ENCODE measurements around the gene CERS6. TPM values are rescaled to one million over a fixed set of nuclear protein-coding genes. Genes with fewer than 3 reads are reported as not detected.

The CERS6 gene
- total RNA-seq, 2 donors from 2014 or later = 44.7 to 47.0 TPM

- DNase-seq (no peak), ATAC-seq (no peak)
- intact Hi-C loops (cut with DNase I) = no loop called here
Observed at GRCh38 chr2:168691221-168691620, 235.1 kb downstream of the CERS6 start.

GRCh38 chr2:168692132-168692744 is 236.2 kb downstream of the CERS6 start:
- DNase-seq (no peak), ATAC-seq (no peak)
- intact Hi-C loops (cut with DNase I) = no loop called here

- no peak for DNase-seq
- intact Hi-C loops (cut with DNase I) = no loop called here
- no peak for ATAC-seq
Observed at GRCh38 chr2:168694173-168694572, 238.1 kb downstream of the CERS6 start.

GRCh38 chr2:168694866-168695265 is 238.8 kb downstream of the CERS6 start:
- intact Hi-C loops (cut with DNase I) = no loop called here
- ATAC-seq (no peak), DNase-seq (no peak)

- DNase-seq (no peak), ATAC-seq (peak in 1 of 2 donors; percentile 41)
- intact Hi-C loops (cut with DNase I) = no loop called here
Observed at GRCh38 chr2:168697668-168698121, 241.6 kb downstream of the CERS6 start.

- intact Hi-C loops (cut with DNase I) = no loop called here
Observed at GRCh38 chr2:168698969-168699368, 242.9 kb downstream of the CERS6 start.

GRCh38 chr2:168699844-168700417 is 243.9 kb downstream of the CERS6 start:
- intact Hi-C loops (cut with DNase I) = no loop called here

More at GRCh38 chr2:168698969-168699368, 242.9 kb downstream of the CERS6 start:
- DNase-seq = no peak
- no peak for ATAC-seq

GRCh38 chr2:168700615-168701245 is 244.7 kb downstream of the CERS6 start:
- no peak for DNase-seq
- peak in 1 of 2 donors; percentile 50 for ATAC-seq
- intact Hi-C loops (cut with DNase I) = no loop called here

More at GRCh38 chr2:168699844-168700417, 243.9 kb downstream of the CERS6 start:
- DNase-seq = peak; percentile 81
- peak; percentile 67 to 83 for ATAC-seq

- intact Hi-C loops (cut with DNase I) = no loop called here
- DNase-seq (no peak), ATAC-seq (no peak)
Observed at GRCh38 chr2:168702579-168702978, 246.5 kb downstream of the CERS6 start.

GRCh38 chr2:168703926-168704325 is 247.9 kb downstream of the CERS6 start:
- ATAC-seq (no peak), DNase-seq (no peak)
- intact Hi-C loops (cut with DNase I) = no loop called here

- DNase-seq = no peak
- intact Hi-C loops (cut with DNase I) = no loop called here
- no peak for ATAC-seq
Observed at GRCh38 chr2:168705534-168706470, 249.7 kb downstream of the CERS6 start.

GRCh38 chr2:168706806-168707205 is 250.7 kb downstream of the CERS6 start:
- no peak for ATAC-seq
- intact Hi-C loops (cut with DNase I) = no loop called here
- no peak for DNase-seq

- ATAC-seq (no peak), DNase-seq (no peak)
- intact Hi-C loops (cut with DNase I) = no loop called here
Observed at GRCh38 chr2:168708080-168708479, 252.0 kb downstream of the CERS6 start.

GRCh38 chr2:168710754-168711467 is 254.8 kb downstream of the CERS6 start:
- ATAC-seq (no peak), DNase-seq (no peak)
- intact Hi-C loops (cut with DNase I) = loop anchor here in 1 of 2 donors (10.0 kb wide), 1 partner anchor 54 kb away; no protein-coding TSS in a partner anchor

- intact Hi-C loops (cut with DNase I) = loop anchor here in 1 of 2 donors (10.0 kb wide), 1 partner anchor 53 kb away; no protein-coding TSS in a partner anchor
- ATAC-seq (no peak), DNase-seq (no peak)
Observed at GRCh38 chr2:168712053-168712452, 256.0 kb downstream of the CERS6 start.

- intact Hi-C loops (cut with DNase I) = loop anchor here in 1 of 2 donors (10.0 kb wide), 1 partner anchor 51 kb away; no protein-coding TSS in a partner anchor
- no peak for DNase-seq
- no peak for ATAC-seq
Observed at GRCh38 chr2:168713325-168713724, 257.3 kb downstream of the CERS6 start.

- DNase-seq = no peak
- no peak for ATAC-seq
- intact Hi-C loops (cut with DNase I) = loop anchor here in 1 of 2 donors (10.0 kb wide), 1 partner anchor 49 kb away; no protein-coding TSS in a partner anchor
Observed at GRCh38 chr2:168715849-168716248, 259.8 kb downstream of the CERS6 start.

GRCh38 chr2:168716839-168717238 is 260.8 kb downstream of the CERS6 start:
- DNase-seq = no peak
- intact Hi-C loops (cut with DNase I) = loop anchor here in 1 of 2 donors (10.0 kb wide), 1 partner anchor 48 kb away; no protein-coding TSS in a partner anchor
- no peak for ATAC-seq

Measured in left cardiac atrium (tissue), 4 donors.